GM10266 (cell line): ENCODE results near the gene NOL4L.

Experiments
- DNase-seq: peaks from one replicate; pipeline ENCODE4 v3.0.0; 2012; ENCODE audit errors: extremely low spot score
- CTCF ChIP-seq: IDR thresholded peaks from 2 replicates; pipeline ENCODE4 v1.5.1; 2012; ENCODE audit warnings: mild to moderate bottlenecking, low read depth; ENCODE audit not compliant: control insufficient read depth, insufficient read depth; ENCODE audit errors: missing control alignments

The NOL4L gene

GRCh38 chr20:32569018-32569379, 16.1 kb downstream of the NOL4L start:
- no peak for TF ChIP-seq CTCF
- no peak for DNase-seq

DNA sequence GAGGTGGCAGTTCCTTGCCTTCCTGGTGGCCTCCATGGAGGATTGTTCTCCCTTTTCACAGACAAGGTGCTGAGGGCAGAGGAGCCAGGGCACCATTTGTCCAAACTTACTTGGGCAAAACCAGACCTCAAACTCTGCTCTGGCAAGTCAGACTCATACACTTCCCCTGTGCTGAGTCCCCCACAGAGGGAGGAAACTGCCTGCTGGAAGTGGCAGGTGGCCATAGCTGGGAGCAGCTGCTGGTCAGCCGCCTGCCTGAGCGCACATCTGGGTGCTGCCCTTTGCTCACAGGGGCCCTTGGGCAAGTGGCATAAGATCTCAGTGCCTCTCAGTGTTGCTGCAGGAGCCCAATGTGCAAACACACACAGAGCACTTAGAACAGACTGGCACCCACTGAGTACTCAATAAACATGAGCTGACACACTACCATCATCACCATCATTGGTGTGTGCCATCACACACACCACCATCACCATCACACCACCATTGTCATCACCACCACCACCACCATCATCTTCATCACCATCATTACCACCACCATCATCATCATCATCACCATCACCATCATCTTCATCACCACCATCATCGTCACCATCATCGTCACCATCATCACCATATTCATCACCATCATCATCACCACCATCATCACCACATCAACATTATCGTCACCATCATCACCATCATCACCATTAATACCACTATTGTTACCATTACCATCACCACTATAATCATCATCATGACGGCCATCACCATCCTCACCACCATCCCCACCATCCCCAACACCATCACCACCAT, 17.6 kb downstream of the NOL4L start:
- no peak for TF ChIP-seq CTCF

DNA sequence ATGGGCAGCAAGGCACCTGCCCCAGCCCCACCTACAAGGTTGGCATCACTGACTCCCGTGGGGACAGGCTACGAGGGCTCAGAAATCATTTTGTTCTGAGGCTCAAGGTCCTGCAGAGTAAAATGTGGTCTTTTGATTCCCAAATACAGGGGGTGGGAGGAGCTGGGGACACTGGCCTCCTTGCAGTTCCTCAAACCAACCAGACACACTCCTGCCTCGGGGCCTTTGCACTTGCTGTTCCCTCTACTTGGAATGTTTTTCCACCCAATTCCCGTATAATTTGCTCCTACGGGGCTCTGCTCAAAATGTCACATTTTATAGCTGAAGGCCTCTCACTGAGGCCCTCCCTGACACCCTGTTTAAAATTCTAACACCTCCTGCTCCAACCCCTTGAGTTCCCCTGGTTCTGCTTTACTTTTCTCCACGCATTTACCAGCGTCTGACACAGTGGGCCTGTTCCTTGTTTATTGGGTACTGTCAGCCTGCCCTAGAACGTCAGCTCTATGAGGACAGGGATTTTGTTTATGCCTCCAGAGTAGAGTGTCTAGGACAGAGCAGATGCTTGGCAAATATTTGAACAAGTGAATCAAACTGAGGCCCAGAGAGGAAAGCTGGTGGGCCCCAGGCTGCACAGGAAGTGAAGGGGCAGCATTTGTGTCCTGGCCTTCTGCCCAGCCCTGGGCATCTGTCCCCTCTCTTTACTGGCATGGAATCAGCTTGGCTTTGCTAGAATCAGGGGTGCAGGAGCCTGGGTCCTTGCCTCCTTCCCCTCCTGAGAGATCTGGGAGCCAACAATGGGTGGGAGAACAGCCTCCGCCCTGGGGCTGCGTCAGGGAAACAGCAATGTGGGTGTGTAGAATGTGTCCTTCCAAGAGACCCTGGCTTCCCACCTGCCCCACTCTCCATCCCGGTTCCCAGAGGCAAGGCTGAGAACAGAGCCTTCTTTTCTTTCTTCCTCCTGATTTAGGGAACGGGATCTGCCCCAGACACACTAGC, 18.5 kb downstream of the NOL4L start:
- no peak for TF ChIP-seq CTCF
- DNase-seq = no peak

More for the DNA sequence above, 17.6 kb downstream of the NOL4L start:
- no peak for DNase-seq

GRCh38 chr20:32565735-32566032, 19.4 kb downstream of the NOL4L start:
- TF ChIP-seq CTCF = no peak
- no peak for DNase-seq

GRCh38 chr20:32564921-32565734, 20.0 kb downstream of the NOL4L start:
- no peak for DNase-seq
- TF ChIP-seq CTCF = no peak

GRCh38 chr20:32564440-32564839, 20.7 kb downstream of the NOL4L start:
- no peak for DNase-seq
- TF ChIP-seq CTCF = no peak
